Measurements from ENCODE around the gene NUCKS1.
A peak's percentile ranks its signal among the peaks of the same experiment; 100 is the strongest.

Gene NUCKS1

GRCh38 chr1:205710201-205711062, 39.5 kb downstream of the NUCKS1 start:
- ATAC-seq: no peak
- TF ChIP-seq TOX (CRISPR knock-in tag; IDR thresholded peaks at IDR 0.05; ENCODE audit: borderline replicate concordance) (0 out of 2 replicates have a peak, but pooled peaks have one; percentile 7), TCF4 (CRISPR knock-in tag; IDR thresholded peaks at IDR 0.05; ENCODE audit: borderline replicate concordance) (no peak)

GRCh38 chr1:205709640-205710039, 40.3 kb downstream of the NUCKS1 start:
- no peak for ATAC-seq
- TF ChIP-seq OSR1 (CRISPR knock-in tag; IDR thresholded peaks at IDR 0.05) (no peak), SNAI2 (CRISPR knock-in tag; IDR thresholded peaks at IDR 0.05) (no peak), TOX (CRISPR knock-in tag; IDR thresholded peaks at IDR 0.05; ENCODE audit: borderline replicate concordance) (no peak), ISL1 (CRISPR knock-in tag; IDR thresholded peaks at IDR 0.05) (no peak), ZC3H10 (CRISPR knock-in tag; IDR thresholded peaks at IDR 0.05) (no peak), ARNTL (CRISPR knock-in tag; IDR thresholded peaks at IDR 0.05; ENCODE audit: borderline replicate concordance, low read depth) (no peak), PATZ1 (CRISPR knock-in tag; IDR thresholded peaks at IDR 0.05; ENCODE audit: borderline replicate concordance) (no peak), ZNF565 (CRISPR knock-in tag; conservative IDR thresholded peaks at IDR 0.05; ENCODE audit: low read depth) (no peak), CSDC2 (CRISPR knock-in tag; IDR thresholded peaks at IDR 0.05) (no peak), ZFP30 (CRISPR knock-in tag; IDR thresholded peaks at IDR 0.05) (no peak), TCF4 (CRISPR knock-in tag; IDR thresholded peaks at IDR 0.05; ENCODE audit: borderline replicate concordance) (no peak), BACH2 (CRISPR knock-in tag; IDR thresholded peaks at IDR 0.05; ENCODE audit: borderline replicate concordance) (no peak), ZNF8 (CRISPR knock-in tag; IDR thresholded peaks at IDR 0.05) (no peak), ESRRG (CRISPR knock-in tag; IDR thresholded peaks at IDR 0.05) (no peak), RARB (CRISPR knock-in tag; IDR thresholded peaks at IDR 0.05) (no peak), CREB5 (CRISPR knock-in tag; IDR thresholded peaks at IDR 0.05; ENCODE audit: low read depth) (no peak)
- TF ChIP-seq, protein P1, sequence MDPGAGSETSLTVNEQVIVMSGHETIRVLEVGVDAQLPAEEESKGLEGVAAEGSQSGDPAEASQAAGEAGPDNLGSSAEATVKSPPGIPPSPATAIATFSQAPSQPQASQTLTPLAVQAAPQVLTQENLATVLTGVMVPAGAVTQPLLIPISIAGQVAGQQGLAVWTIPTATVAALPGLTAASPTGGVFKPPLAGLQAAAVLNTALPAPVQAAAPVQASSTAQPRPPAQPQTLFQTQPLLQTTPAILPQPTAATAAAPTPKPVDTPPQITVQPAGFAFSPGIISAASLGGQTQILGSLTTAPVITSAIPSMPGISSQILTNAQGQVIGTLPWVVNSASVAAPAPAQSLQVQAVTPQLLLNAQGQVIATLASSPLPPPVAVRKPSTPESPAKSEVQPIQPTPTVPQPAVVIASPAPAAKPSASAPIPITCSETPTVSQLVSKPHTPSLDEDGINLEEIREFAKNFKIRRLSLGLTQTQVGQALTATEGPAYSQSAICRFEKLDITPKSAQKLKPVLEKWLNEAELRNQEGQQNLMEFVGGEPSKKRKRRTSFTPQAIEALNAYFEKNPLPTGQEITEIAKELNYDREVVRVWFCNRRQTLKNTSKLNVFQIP (CRISPR knock-in tag; IDR thresholded peaks at IDR 0.05; ENCODE audit: borderline replicate concordance, low read depth): no peak
- TF ChIP-seq, protein P2, sequence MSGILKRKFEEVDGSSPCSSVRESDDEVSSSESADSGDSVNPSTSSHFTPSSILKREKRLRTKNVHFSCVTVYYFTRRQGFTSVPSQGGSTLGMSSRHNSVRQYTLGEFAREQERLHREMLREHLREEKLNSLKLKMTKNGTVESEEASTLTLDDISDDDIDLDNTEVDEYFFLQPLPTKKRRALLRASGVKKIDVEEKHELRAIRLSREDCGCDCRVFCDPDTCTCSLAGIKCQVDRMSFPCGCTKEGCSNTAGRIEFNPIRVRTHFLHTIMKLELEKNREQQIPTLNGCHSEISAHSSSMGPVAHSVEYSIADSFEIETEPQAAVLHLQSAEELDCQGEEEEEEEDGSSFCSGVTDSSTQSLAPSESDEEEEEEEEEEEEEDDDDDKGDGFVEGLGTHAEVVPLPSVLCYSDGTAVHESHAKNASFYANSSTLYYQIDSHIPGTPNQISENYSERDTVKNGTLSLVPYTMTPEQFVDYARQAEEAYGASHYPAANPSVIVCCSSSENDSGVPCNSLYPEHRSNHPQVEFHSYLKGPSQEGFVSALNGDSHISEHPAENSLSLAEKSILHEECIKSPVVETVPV (CRISPR knock-in tag; IDR thresholded peaks at IDR 0.05): no peak

DNA sequence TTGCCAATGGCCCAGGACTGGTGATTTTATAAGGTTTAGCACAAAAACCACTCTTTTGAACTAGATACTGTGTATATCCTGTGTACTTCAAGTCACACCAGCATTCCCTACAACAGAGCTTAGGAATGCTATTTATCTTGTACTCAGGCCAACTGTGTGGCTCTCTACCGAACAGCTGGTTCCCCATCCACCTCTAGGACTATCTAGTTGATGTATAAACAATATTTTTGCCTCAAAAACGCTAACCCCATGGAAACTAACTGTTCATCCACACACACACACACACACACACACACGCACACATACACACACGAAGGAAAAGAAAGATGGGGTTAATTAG, 41.0 kb downstream of the NUCKS1 start:
- peak; percentile 34; the same call in 2 of the 3 replicates for ATAC-seq
- no peak for TF ChIP-seq ARNTL (CRISPR knock-in tag; IDR thresholded peaks at IDR 0.05; ENCODE audit: borderline replicate concordance, low read depth)
- TF ChIP-seq, protein P1 (CRISPR knock-in tag; IDR thresholded peaks at IDR 0.05; ENCODE audit: borderline replicate concordance, low read depth): no peak
- TF ChIP-seq CREB5 (CRISPR knock-in tag; IDR thresholded peaks at IDR 0.05; ENCODE audit: low read depth): no peak
- TF ChIP-seq ZNF565 (CRISPR knock-in tag; conservative IDR thresholded peaks at IDR 0.05; ENCODE audit: low read depth): no peak
- no peak for TF ChIP-seq ZNF8 (CRISPR knock-in tag; IDR thresholded peaks at IDR 0.05)
- no peak for TF ChIP-seq SNAI2 (CRISPR knock-in tag; IDR thresholded peaks at IDR 0.05)
- no peak for TF ChIP-seq CSDC2 (CRISPR knock-in tag; IDR thresholded peaks at IDR 0.05)
- no peak for TF ChIP-seq ISL1 (CRISPR knock-in tag; IDR thresholded peaks at IDR 0.05)
- TF ChIP-seq, protein P2 (CRISPR knock-in tag; IDR thresholded peaks at IDR 0.05): no peak
- TF ChIP-seq RARB (CRISPR knock-in tag; IDR thresholded peaks at IDR 0.05): no peak
- no peak for TF ChIP-seq BACH2 (CRISPR knock-in tag; IDR thresholded peaks at IDR 0.05; ENCODE audit: borderline replicate concordance)
- no peak for TF ChIP-seq ZC3H10 (CRISPR knock-in tag; IDR thresholded peaks at IDR 0.05)
- no peak for TF ChIP-seq OSR1 (CRISPR knock-in tag; IDR thresholded peaks at IDR 0.05)
- no peak for TF ChIP-seq GLIS3 (CRISPR knock-in tag; IDR thresholded peaks at IDR 0.05)
- TF ChIP-seq PATZ1 (CRISPR knock-in tag; IDR thresholded peaks at IDR 0.05; ENCODE audit: borderline replicate concordance): no peak
